ENCODE measurements around the gene CFI.

Gene CFI

GRCh38 chr4:109803924-109804571, 2.2 kb upstream of the CFI start:
- peak; percentile 69 for TF ChIP-seq CTCF (conservative IDR thresholded peaks at IDR 0.05; ENCODE audit: low read length)
- no peak for TF ChIP-seq EZH2phosphoT487 (IDR thresholded peaks at IDR 0.05; ENCODE audit: borderline replicate concordance)
- no peaks in the 10 kb centered on the region for H3F3A ChIP-seq (ENCODE audit: low read depth)

GRCh38 chr4:109801099-109801789, 555 bp downstream of the CFI start:
- no peaks in the 10 kb centered on the region for H3K9me3 ChIP-seq (ENCODE audit: insufficient read depth, low read depth, low read length)
- H3F3A ChIP-seq (ENCODE audit: low read depth) = no peaks in the 10 kb centered on the region
- no peak overlapping the region for H3K4me3 ChIP-seq (ENCODE audit: low read length, poor library complexity, severe bottlenecking)
- no peaks in the 10 kb centered on the region for H4K20me1 ChIP-seq (ENCODE audit: insufficient read depth, low read length, poor library complexity, severe bottlenecking)
- H3K27me3 ChIP-seq (ENCODE audit: insufficient read depth, low read length, poor library complexity, severe bottlenecking) = no peaks in the 10 kb centered on the region
- H3K9ac ChIP-seq (ENCODE audit: low read depth, low read length, poor library complexity, severe bottlenecking) = no peak overlapping the region
- no peak for TF ChIP-seq CTCF (conservative IDR thresholded peaks at IDR 0.05; ENCODE audit: low read length)
- no peak for TF ChIP-seq EZH2phosphoT487 (IDR thresholded peaks at IDR 0.05; ENCODE audit: borderline replicate concordance)
- no peaks in the 10 kb centered on the region for H3K9me2 ChIP-seq (replicated peaks; ENCODE audit: low read depth, low read length)
- no peaks in the 10 kb centered on the region for H3K79me2 ChIP-seq (ENCODE audit: insufficient read depth, low read length)
- no peaks in the 10 kb centered on the region for H3K4me1 ChIP-seq (ENCODE audit: insufficient read depth, low read length, poor library complexity, severe bottlenecking)
- no peak overlapping the region for H2AFZ ChIP-seq (ENCODE audit: low read length)
- H3K36me3 ChIP-seq (ENCODE audit: insufficient read depth, low read length) = no peaks in the 10 kb centered on the region
- no peak overlapping the region for H3K4me2 ChIP-seq (ENCODE audit: low read depth, low read length, poor library complexity, severe bottlenecking)

More at GRCh38 chr4:109803924-109804571, 2.2 kb upstream of the CFI start:
- Histone ChIP-seq H3K27me3 (ENCODE audit: insufficient read depth, low read length, poor library complexity, severe bottlenecking) (no peaks in the 10 kb centered on the region), H3K4me2 (ENCODE audit: low read depth, low read length, poor library complexity, severe bottlenecking) (no peak overlapping the region), H2AFZ (ENCODE audit: low read length) (peak overlapping the region; percentile 47; the same call in 1 of the 2 replicates), H3K9me2 (replicated peaks; ENCODE audit: low read depth, low read length) (no peaks in the 10 kb centered on the region), H3K4me1 (ENCODE audit: insufficient read depth, low read length, poor library complexity, severe bottlenecking) (no peaks in the 10 kb centered on the region), H3K79me2 (ENCODE audit: insufficient read depth, low read length) (no peaks in the 10 kb centered on the region), H3K4me3 (ENCODE audit: low read length, poor library complexity, severe bottlenecking) (no peak overlapping the region), H3K36me3 (ENCODE audit: insufficient read depth, low read length) (no peaks in the 10 kb centered on the region), H4K20me1 (ENCODE audit: insufficient read depth, low read length, poor library complexity, severe bottlenecking) (no peaks in the 10 kb centered on the region), H3K9me3 (ENCODE audit: insufficient read depth, low read depth, low read length) (no peaks in the 10 kb centered on the region), H3K9ac (ENCODE audit: low read depth, low read length, poor library complexity, severe bottlenecking) (no peak overlapping the region)

- no peak overlapping the region for H3K4me2 ChIP-seq (ENCODE audit: low read depth, low read length, poor library complexity, severe bottlenecking)
- H3K79me2 ChIP-seq (ENCODE audit: insufficient read depth, low read length) = no peaks in the 10 kb centered on the region
- TF ChIP-seq EZH2phosphoT487 (IDR thresholded peaks at IDR 0.05; ENCODE audit: borderline replicate concordance) (no peak), CTCF (conservative IDR thresholded peaks at IDR 0.05; ENCODE audit: low read length) (peak; percentile 32)
Measured at GRCh38 chr4:109798866-109799265, 2.9 kb downstream of the CFI start.

More at GRCh38 chr4:109798866-109799265, 2.9 kb downstream of the CFI start:
- Histone ChIP-seq H3K4me3 (ENCODE audit: low read length, poor library complexity, severe bottlenecking) (no peak overlapping the region), H3K9ac (ENCODE audit: low read depth, low read length, poor library complexity, severe bottlenecking) (no peak overlapping the region), H3K36me3 (ENCODE audit: insufficient read depth, low read length) (no peaks in the 10 kb centered on the region), H3F3A (ENCODE audit: low read depth) (no peaks in the 10 kb centered on the region), H3K4me1 (ENCODE audit: insufficient read depth, low read length, poor library complexity, severe bottlenecking) (no peaks in the 10 kb centered on the region), H2AFZ (ENCODE audit: low read length) (no peak overlapping the region), H3K9me3 (ENCODE audit: insufficient read depth, low read depth, low read length) (peaks cover 5% of the 10 kb centered on the region; the same call in 1 of the 2 replicates), H3K27me3 (ENCODE audit: insufficient read depth, low read length, poor library complexity, severe bottlenecking) (no peaks in the 10 kb centered on the region), H4K20me1 (ENCODE audit: insufficient read depth, low read length, poor library complexity, severe bottlenecking) (no peaks in the 10 kb centered on the region), H3K9me2 (replicated peaks; ENCODE audit: low read depth, low read length) (no peaks in the 10 kb centered on the region)

All from Loucy (cell line).